Measurements from ENCODE around the gene UBE2V1.

GRCh38 chr20:50097843-50098242 is 15.1 kb downstream of the UBE2V1 start:
- TF ChIP-seq CTCF (conservative IDR thresholded peaks at IDR 0.05; ENCODE audit: low read depth, low read length) (no peak), EZH2 (IDR thresholded peaks at IDR 0.05; ENCODE audit: borderline replicate concordance, low read depth, low read length, poor library complexity, severe bottlenecking) (no peak)
